ENCODE results near the gene PINLYP.

Gene PINLYP

DNA sequence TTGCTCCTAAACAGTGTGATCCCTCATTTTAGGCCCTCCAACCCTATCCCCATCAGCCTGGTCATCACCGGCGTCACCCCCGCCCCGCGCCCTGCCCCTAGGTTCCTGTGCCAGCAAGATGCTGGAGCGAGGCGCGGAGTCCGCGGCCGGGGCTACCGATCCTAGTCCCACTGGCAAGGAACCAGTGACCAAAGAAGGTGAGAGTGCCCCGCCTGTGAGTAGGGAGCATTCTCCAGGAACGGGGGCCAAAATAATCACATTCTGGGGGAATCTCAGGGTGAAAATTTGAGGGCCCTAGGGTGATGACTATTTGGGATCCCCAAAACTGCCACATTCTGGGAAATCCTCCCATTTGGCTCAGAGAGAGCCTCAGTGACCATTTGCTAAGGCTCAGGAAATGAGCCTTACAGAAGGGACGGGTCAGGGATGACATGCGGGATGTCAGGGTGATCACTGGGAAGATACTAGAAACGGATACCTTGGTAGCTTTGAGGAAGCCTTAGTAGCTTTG is 41.2 kb upstream of the PINLYP start:
- H3K4me3 ChIP-seq (IDR thresholded peaks at IDR 0.05; ENCODE audit: insufficient read depth, low read depth, low read length) = no peak overlapping the region
- no peak overlapping the region for H3K27ac ChIP-seq
- no peaks in the 10 kb centered on the region for H4K20me1 ChIP-seq (ENCODE audit: insufficient read depth)

DNA sequence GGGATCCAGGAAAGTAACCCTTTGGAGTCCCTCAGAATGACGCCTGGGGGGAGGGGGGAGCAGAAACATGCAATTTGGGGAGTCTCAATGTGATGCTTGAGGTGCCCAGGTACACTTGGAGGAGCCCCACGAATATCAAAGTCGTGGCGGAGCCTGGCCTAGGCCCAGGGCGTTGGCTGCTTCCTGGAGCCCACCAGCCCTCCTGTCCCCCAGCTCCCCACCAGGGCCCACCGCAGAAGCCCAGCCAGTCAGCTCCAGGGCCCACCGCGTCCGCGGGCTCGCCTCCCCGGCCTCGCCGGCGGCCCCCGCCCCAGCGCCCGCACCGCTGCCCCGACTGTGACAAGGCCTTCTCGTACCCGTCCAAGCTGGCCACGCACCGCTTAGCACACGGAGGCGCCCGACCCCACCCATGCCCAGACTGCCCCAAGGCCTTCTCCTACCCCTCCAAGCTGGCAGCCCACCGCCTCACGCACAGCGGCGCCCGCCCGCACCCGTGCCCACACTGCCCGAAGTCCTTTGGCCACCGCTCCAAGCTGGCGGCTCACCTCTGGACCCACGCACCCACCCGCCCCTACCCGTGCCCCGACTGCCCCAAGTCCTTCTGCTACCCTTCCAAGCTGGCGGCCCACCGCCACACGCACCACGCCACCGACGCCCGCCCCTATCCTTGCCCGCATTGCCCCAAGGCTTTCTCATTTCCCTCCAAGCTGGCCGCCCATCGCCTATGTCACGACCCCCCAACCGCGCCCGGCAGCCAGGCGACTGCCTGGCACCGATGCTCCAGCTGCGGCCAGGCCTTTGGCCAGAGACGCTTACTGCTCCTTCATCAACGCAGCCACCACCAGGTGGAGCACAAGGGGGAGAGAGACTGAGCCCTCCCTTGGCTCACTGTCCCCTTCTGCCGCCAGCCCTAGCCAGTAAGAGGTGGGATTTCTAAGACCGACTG is 40.5 kb upstream of the PINLYP start:
- Histone ChIP-seq H3K36me3 (ENCODE audit: insufficient read depth) (no peaks in the 10 kb centered on the region), H3K9ac (no peak overlapping the region), H3K27me3 (ENCODE audit: insufficient read depth, low read depth) (no peaks in the 10 kb centered on the region), H4K20me1 (ENCODE audit: insufficient read depth) (no peaks in the 10 kb centered on the region), H3K4me2 (no peak overlapping the region), H3K4me3 (IDR thresholded peaks at IDR 0.05; ENCODE audit: insufficient read depth, low read depth, low read length) (no peak overlapping the region), H3K27ac (no peak overlapping the region), H3K4me1 (ENCODE audit: low read depth, poor library complexity, severe bottlenecking) (peaks cover 19% of the 10 kb centered on the region), H2AFZ (ENCODE audit: low read depth) (no peak overlapping the region), H3K79me2 (ENCODE audit: insufficient read depth, low read depth) (no peaks in the 10 kb centered on the region)
- TF ChIP-seq, protein P1, sequence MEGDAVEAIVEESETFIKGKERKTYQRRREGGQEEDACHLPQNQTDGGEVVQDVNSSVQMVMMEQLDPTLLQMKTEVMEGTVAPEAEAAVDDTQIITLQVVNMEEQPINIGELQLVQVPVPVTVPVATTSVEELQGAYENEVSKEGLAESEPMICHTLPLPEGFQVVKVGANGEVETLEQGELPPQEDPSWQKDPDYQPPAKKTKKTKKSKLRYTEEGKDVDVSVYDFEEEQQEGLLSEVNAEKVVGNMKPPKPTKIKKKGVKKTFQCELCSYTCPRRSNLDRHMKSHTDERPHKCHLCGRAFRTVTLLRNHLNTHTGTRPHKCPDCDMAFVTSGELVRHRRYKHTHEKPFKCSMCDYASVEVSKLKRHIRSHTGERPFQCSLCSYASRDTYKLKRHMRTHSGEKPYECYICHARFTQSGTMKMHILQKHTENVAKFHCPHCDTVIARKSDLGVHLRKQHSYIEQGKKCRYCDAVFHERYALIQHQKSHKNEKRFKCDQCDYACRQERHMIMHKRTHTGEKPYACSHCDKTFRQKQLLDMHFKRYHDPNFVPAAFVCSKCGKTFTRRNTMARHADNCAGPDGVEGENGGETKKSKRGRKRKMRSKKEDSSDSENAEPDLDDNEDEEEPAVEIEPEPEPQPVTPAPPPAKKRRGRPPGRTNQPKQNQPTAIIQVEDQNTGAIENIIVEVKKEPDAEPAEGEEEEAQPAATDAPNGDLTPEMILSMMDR (conservative IDR thresholded peaks at IDR 0.05; ENCODE audit: low read depth, low read length) = no peak; the same call in 1 of the 2 replicates

More for the DNA sequence above, 41.2 kb upstream of the PINLYP start:
- Histone ChIP-seq H2AFZ (ENCODE audit: low read depth) (no peak overlapping the region), H3K9ac (no peak overlapping the region), H3K4me1 (ENCODE audit: low read depth, poor library complexity, severe bottlenecking) (peaks cover 19% of the 10 kb centered on the region), H3K27me3 (ENCODE audit: insufficient read depth, low read depth) (no peaks in the 10 kb centered on the region), H3K4me2 (peak overlapping the region; percentile 58; the same call in 1 of the 2 replicates), H3K36me3 (ENCODE audit: insufficient read depth) (no peaks in the 10 kb centered on the region), H3K79me2 (ENCODE audit: insufficient read depth, low read depth) (no peaks in the 10 kb centered on the region)
- TF ChIP-seq, protein P1 (conservative IDR thresholded peaks at IDR 0.05; ENCODE audit: low read depth, low read length) = no peak

DNA sequence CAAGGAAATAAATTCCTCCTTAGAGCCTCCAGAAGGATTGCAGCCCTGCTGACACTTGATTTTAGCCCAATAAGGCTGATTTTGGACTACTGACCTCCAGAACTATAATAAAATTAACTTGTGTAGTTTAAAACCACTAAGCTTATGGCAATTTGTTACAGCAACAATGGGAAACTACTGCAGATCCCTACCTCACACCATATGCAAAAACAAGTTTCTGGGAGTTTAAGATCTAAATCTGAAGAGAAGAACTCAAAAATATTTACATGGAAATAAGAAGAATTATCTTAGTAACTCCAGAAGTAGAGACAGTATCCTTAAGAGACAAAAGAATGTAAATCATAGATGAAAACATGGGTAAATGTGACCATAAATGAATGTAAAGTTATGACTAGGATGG is 36.7 kb upstream of the PINLYP start:
- no peaks in the 10 kb centered on the region for H4K20me1 ChIP-seq (ENCODE audit: insufficient read depth)
- no peaks in the 10 kb centered on the region for H3K79me2 ChIP-seq (ENCODE audit: insufficient read depth, low read depth)
- no peaks in the 10 kb centered on the region for H3K36me3 ChIP-seq (ENCODE audit: insufficient read depth)
- TF ChIP-seq, protein P1 (conservative IDR thresholded peaks at IDR 0.05; ENCODE audit: low read depth, low read length) = no peak
- no peak overlapping the region for H3K4me2 ChIP-seq
- no peak overlapping the region for H3K4me3 ChIP-seq (IDR thresholded peaks at IDR 0.05; ENCODE audit: insufficient read depth, low read depth, low read length)
- no peak overlapping the region for H3K27ac ChIP-seq
- no peak overlapping the region for H2AFZ ChIP-seq (ENCODE audit: low read depth)
- H3K4me1 ChIP-seq (ENCODE audit: low read depth, poor library complexity, severe bottlenecking) = peaks cover 5% of the 10 kb centered on the region
- H3K9ac ChIP-seq = no peak overlapping the region
- H3K27me3 ChIP-seq (ENCODE audit: insufficient read depth, low read depth) = no peaks in the 10 kb centered on the region

DNA sequence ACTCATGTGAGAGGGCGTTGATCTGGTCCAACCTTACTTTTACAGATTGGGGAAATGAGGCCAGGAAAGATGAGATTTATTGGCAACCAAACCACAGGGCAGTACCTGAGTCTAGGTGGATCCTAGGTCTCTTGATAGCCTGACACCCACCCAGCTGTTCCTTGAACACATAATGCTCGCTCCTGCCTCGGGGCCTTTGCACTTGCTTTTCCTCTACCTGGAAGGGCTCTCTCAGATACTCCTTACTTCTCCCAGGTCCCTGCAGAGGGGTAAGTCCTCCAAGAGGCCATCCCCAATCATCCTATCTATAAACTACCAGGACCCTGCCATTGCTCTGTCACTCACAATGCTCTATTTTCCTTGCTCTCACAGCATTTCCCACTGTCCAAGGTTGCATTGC is 35.2 kb upstream of the PINLYP start:
- Histone ChIP-seq H3K4me2 (no peak overlapping the region), H3K27me3 (ENCODE audit: insufficient read depth, low read depth) (no peaks in the 10 kb centered on the region), H3K27ac (no peak overlapping the region), H3K4me1 (ENCODE audit: low read depth, poor library complexity, severe bottlenecking) (no peaks in the 10 kb centered on the region), H4K20me1 (ENCODE audit: insufficient read depth) (no peaks in the 10 kb centered on the region), H2AFZ (ENCODE audit: low read depth) (no peak overlapping the region), H3K36me3 (ENCODE audit: insufficient read depth) (no peaks in the 10 kb centered on the region), H3K4me3 (IDR thresholded peaks at IDR 0.05; ENCODE audit: insufficient read depth, low read depth, low read length) (no peak overlapping the region), H3K79me2 (ENCODE audit: insufficient read depth, low read depth) (no peaks in the 10 kb centered on the region), H3K9ac (no peak overlapping the region)
- TF ChIP-seq, protein P1 (conservative IDR thresholded peaks at IDR 0.05; ENCODE audit: low read depth, low read length) = no peak

All from KMS-11 (cell line).